ENCODE results near the gene SLC38A3. TPM values are rescaled to one million over a fixed set of nuclear protein-coding genes. Genes with fewer than 3 reads are reported as not detected.

Gene SLC38A3
- total and polyA plus RNA-seq, 9 of the 15 experiments (the other 6 are each of a cell fraction or from before 2014, with no cell fraction given): 0.09 to 0.38 (median 0.16) TPM; not detected in 6

- TF ChIP-seq TAF1 (IDR thresholded peaks at IDR 0.05; ENCODE audit: control insufficient read depth, extremely low read depth, insufficient read depth, low read length, severe bottlenecking) (peak; percentile 34), ATF7 (IDR thresholded peaks at IDR 0.05) (0 out of 2 replicates have a peak, but pooled peaks have one; percentile 42), PHF8 (IDR thresholded peaks at IDR 0.05; ENCODE audit: borderline replicate concordance, low read length) (peak; percentile 40; the same call in 1 of the 2 replicates), CREM (IDR thresholded peaks at IDR 0.05; ENCODE audit: low read depth) (peak; percentile 91), ETV1 (tag; conservative IDR thresholded peaks at IDR 0.05; ENCODE audit: low read depth) (0 out of 2 replicates have a peak, but pooled peaks have one; percentile 21), SREBF2 (CRISPR knock-in tag; IDR thresholded peaks at IDR 0.05) (no peak), CTCFL (IDR thresholded peaks at IDR 0.05; ENCODE audit: borderline replicate concordance, insufficient read depth, low read depth, low read length, poor library complexity, severe bottlenecking) (no peak), GATAD2A (IDR thresholded peaks at IDR 0.05) (no peak), C11orf30 (IDR thresholded peaks at IDR 0.05; ENCODE audit: low read depth) (peak; percentile 52; the same call in 1 of the 2 replicates), ZNF778 (CRISPR knock-in tag; IDR thresholded peaks at IDR 0.05) (no peak), POLR3A (IDR thresholded peaks at IDR 0.05; ENCODE audit: borderline replicate concordance, extremely low read depth, insufficient read depth, insufficient read length) (no peak), NR2F6 (CRISPR knock-in tag; IDR thresholded peaks at IDR 0.05) (no peak), NRF1 (conservative IDR thresholded peaks at IDR 0.05 in 1 of 2, IDR thresholded peaks at IDR 0.05 in 1 of 2) (0 out of 4 replicates have a peak, but pooled peaks of 1 of the 2 experiments have one; percentile 34), KDM5B (IDR thresholded peaks at IDR 0.05; ENCODE audit: insufficient replicate concordance, low read depth, low read length) (no peak)
Observed at GRCh38 chr3:50246517-50246954, 41.5 kb downstream of the SLC38A3 start (continued).

Data from K562 (cell line).